ENCODE results near the gene INSC.

Gene INSC

DNA sequence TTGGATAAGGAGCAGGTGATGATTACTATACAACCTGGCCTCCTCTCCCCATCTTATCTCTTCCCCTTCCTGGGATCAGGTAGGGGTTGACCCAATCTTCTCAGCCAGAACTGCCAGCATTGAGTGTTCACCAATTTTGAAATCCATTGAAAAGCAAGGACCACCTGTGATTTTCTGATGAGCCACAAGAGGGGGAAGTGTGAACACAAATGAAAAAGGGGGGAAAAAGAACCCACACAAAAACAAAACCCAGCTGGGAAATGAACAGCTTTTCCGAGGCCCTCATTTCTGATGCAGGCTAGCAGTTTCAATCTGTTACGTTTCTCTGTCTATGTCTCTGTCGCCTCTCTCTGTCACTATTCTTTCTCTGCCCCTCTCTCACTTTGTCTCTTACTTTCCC is 161.9 kb downstream of the INSC start:
- ATAC-seq, result no peak
- TF ChIP-seq ISL1 (CRISPR knock-in tag; IDR thresholded peaks at IDR 0.05) (no peak), ZFP30 (CRISPR knock-in tag; IDR thresholded peaks at IDR 0.05) (no peak), ZC3H10 (CRISPR knock-in tag; IDR thresholded peaks at IDR 0.05) (no peak), SNAI2 (CRISPR knock-in tag; IDR thresholded peaks at IDR 0.05) (no peak), ZNF8 (CRISPR knock-in tag; IDR thresholded peaks at IDR 0.05) (no peak), BACH2 (CRISPR knock-in tag; IDR thresholded peaks at IDR 0.05; ENCODE audit: borderline replicate concordance) (no peak), ZNF565 (CRISPR knock-in tag; conservative IDR thresholded peaks at IDR 0.05; ENCODE audit: low read depth) (no peak), TCF4 (CRISPR knock-in tag; IDR thresholded peaks at IDR 0.05; ENCODE audit: borderline replicate concordance) (no peak), ZFP3 (CRISPR knock-in tag; IDR thresholded peaks at IDR 0.05) (no peak)
- TF ChIP-seq, protein P1, sequence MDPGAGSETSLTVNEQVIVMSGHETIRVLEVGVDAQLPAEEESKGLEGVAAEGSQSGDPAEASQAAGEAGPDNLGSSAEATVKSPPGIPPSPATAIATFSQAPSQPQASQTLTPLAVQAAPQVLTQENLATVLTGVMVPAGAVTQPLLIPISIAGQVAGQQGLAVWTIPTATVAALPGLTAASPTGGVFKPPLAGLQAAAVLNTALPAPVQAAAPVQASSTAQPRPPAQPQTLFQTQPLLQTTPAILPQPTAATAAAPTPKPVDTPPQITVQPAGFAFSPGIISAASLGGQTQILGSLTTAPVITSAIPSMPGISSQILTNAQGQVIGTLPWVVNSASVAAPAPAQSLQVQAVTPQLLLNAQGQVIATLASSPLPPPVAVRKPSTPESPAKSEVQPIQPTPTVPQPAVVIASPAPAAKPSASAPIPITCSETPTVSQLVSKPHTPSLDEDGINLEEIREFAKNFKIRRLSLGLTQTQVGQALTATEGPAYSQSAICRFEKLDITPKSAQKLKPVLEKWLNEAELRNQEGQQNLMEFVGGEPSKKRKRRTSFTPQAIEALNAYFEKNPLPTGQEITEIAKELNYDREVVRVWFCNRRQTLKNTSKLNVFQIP (CRISPR knock-in tag; IDR thresholded peaks at IDR 0.05; ENCODE audit: borderline replicate concordance, low read depth), result no peak
- TF ChIP-seq, protein P2, sequence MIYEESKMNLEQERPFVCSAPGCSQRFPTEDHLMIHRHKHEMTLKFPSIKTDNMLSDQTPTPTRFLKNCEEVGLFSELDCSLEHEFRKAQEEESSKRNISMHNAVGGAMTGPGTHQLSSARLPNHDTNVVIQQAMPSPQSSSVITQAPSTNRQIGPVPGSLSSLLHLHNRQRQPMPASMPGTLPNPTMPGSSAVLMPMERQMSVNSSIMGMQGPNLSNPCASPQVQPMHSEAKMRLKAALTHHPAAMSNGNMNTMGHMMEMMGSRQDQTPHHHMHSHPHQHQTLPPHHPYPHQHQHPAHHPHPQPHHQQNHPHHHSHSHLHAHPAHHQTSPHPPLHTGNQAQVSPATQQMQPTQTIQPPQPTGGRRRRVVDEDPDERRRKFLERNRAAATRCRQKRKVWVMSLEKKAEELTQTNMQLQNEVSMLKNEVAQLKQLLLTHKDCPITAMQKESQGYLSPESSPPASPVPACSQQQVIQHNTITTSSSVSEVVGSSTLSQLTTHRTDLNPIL (CRISPR knock-in tag; IDR thresholded peaks at IDR 0.05; ENCODE audit: low read depth), result no peak
- TF ChIP-seq, protein P3, sequence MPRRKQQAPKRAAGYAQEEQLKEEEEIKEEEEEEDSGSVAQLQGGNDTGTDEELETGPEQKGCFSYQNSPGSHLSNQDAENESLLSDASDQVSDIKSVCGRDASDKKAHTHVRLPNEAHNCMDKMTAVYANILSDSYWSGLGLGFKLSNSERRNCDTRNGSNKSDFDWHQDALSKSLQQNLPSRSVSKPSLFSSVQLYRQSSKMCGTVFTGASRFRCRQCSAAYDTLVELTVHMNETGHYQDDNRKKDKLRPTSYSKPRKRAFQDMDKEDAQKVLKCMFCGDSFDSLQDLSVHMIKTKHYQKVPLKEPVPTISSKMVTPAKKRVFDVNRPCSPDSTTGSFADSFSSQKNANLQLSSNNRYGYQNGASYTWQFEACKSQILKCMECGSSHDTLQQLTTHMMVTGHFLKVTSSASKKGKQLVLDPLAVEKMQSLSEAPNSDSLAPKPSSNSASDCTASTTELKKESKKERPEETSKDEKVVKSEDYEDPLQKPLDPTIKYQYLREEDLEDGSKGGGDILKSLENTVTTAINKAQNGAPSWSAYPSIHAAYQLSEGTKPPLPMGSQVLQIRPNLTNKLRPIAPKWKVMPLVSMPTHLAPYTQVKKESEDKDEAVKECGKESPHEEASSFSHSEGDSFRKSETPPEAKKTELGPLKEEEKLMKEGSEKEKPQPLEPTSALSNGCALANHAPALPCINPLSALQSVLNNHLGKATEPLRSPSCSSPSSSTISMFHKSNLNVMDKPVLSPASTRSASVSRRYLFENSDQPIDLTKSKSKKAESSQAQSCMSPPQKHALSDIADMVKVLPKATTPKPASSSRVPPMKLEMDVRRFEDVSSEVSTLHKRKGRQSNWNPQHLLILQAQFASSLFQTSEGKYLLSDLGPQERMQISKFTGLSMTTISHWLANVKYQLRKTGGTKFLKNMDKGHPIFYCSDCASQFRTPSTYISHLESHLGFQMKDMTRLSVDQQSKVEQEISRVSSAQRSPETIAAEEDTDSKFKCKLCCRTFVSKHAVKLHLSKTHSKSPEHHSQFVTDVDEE (CRISPR knock-in tag; IDR thresholded peaks at IDR 0.05), result no peak

DNA sequence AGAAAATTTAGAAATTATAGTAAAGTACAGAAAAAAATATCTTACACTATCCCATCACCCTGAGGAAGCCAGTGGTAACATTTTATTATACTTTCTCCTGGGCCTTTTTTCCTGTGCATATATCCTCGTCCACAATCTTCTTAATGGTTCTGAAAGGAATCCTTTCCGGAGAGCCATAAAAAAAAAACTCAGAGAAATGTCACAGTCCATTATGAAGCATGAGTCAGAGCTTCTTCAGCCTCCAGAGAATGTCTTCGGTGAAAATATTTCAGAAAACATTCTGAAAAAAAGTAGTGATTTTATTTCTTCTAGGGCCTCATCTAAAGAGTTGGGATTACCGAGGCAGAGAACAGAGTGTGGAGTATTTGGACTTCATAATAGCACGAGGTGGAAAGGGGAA is 163.4 kb downstream of the INSC start:
- no peak for ATAC-seq
- TF ChIP-seq PPARA (CRISPR knock-in tag; IDR thresholded peaks at IDR 0.05; ENCODE audit: borderline replicate concordance) (no peak), ISL1 (CRISPR knock-in tag; IDR thresholded peaks at IDR 0.05) (peak; percentile 62), ZFP3 (CRISPR knock-in tag; IDR thresholded peaks at IDR 0.05) (no peak), TCF4 (CRISPR knock-in tag; IDR thresholded peaks at IDR 0.05; ENCODE audit: borderline replicate concordance) (no peak), RARB (CRISPR knock-in tag; IDR thresholded peaks at IDR 0.05) (no peak), ESRRG (CRISPR knock-in tag; IDR thresholded peaks at IDR 0.05) (no peak), ZNF70 (CRISPR knock-in tag; IDR thresholded peaks at IDR 0.05) (no peak)
- TF ChIP-seq, protein P2 (CRISPR knock-in tag; IDR thresholded peaks at IDR 0.05; ENCODE audit: low read depth), result no peak

DNA sequence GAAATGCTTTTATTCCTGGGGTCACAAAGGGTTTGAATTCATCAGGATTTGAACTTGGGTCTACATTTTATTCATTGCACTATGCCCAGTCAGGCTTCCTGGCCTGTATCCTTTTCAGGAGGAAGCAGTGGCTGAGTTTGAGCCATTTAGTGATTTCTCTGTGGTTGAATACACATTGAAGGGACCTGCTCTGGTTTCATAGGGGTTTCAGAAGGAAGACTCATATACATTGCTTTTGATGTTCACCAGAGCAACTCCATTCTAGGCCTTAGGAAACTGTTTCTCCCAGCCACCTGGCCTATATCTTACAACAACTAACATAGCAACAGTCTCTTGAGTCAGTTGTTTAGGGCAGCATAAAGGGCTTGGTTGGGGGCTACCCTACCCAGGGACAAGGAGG is 165.7 kb downstream of the INSC start:
- no peak for ATAC-seq
- TF ChIP-seq, protein P2 (CRISPR knock-in tag; IDR thresholded peaks at IDR 0.05; ENCODE audit: low read depth), result no peak
- TF ChIP-seq ZC3H10 (CRISPR knock-in tag; IDR thresholded peaks at IDR 0.05) (no peak), PPARA (CRISPR knock-in tag; IDR thresholded peaks at IDR 0.05; ENCODE audit: borderline replicate concordance) (no peak), ZFP3 (CRISPR knock-in tag; IDR thresholded peaks at IDR 0.05) (no peak), TOX (CRISPR knock-in tag; IDR thresholded peaks at IDR 0.05; ENCODE audit: borderline replicate concordance) (no peak), TCF4 (CRISPR knock-in tag; IDR thresholded peaks at IDR 0.05; ENCODE audit: borderline replicate concordance) (no peak), ZNF70 (CRISPR knock-in tag; IDR thresholded peaks at IDR 0.05) (no peak), ESRRG (CRISPR knock-in tag; IDR thresholded peaks at IDR 0.05) (no peak), SNAI2 (CRISPR knock-in tag; IDR thresholded peaks at IDR 0.05) (no peak), ISL1 (CRISPR knock-in tag; IDR thresholded peaks at IDR 0.05) (no peak), ZNF8 (CRISPR knock-in tag; IDR thresholded peaks at IDR 0.05) (no peak)
- TF ChIP-seq, protein P4, sequence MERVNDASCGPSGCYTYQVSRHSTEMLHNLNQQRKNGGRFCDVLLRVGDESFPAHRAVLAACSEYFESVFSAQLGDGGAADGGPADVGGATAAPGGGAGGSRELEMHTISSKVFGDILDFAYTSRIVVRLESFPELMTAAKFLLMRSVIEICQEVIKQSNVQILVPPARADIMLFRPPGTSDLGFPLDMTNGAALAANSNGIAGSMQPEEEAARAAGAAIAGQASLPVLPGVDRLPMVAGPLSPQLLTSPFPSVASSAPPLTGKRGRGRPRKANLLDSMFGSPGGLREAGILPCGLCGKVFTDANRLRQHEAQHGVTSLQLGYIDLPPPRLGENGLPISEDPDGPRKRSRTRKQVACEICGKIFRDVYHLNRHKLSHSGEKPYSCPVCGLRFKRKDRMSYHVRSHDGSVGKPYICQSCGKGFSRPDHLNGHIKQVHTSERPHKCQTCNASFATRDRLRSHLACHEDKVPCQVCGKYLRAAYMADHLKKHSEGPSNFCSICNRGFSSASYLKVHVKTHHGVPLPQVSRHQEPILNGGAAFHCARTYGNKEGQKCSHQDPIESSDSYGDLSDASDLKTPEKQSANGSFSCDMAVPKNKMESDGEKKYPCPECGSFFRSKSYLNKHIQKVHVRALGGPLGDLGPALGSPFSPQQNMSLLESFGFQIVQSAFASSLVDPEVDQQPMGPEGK (CRISPR knock-in tag; IDR thresholded peaks at IDR 0.05; ENCODE audit: borderline replicate concordance), result no peak
- TF ChIP-seq, protein P3 (CRISPR knock-in tag; IDR thresholded peaks at IDR 0.05), result no peak
- TF ChIP-seq, protein P5, sequence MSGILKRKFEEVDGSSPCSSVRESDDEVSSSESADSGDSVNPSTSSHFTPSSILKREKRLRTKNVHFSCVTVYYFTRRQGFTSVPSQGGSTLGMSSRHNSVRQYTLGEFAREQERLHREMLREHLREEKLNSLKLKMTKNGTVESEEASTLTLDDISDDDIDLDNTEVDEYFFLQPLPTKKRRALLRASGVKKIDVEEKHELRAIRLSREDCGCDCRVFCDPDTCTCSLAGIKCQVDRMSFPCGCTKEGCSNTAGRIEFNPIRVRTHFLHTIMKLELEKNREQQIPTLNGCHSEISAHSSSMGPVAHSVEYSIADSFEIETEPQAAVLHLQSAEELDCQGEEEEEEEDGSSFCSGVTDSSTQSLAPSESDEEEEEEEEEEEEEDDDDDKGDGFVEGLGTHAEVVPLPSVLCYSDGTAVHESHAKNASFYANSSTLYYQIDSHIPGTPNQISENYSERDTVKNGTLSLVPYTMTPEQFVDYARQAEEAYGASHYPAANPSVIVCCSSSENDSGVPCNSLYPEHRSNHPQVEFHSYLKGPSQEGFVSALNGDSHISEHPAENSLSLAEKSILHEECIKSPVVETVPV (CRISPR knock-in tag; IDR thresholded peaks at IDR 0.05), result no peak
- TF ChIP-seq, protein P1 (CRISPR knock-in tag; IDR thresholded peaks at IDR 0.05; ENCODE audit: borderline replicate concordance, low read depth), result no peak
